H9 (cell line): ENCODE measurements around the gene C2CD2. TPM values are rescaled to one million over a fixed set of nuclear protein-coding genes. Genes with fewer than 3 reads are reported as not detected.

Source experiments
- DNase-seq: peaks from one replicate; pipeline ENCODE4 v3.0.0-alpha.2; 2017
- H2AFZ ChIP-seq: one replicate; pipeline ENCODE4 v1.6.1; 2013; ENCODE audit warnings: mild to moderate bottlenecking, low read length, control low read depth, moderate library complexity
- H2AK5ac ChIP-seq: 2 replicates; pipeline ENCODE4 v1.6.1; 2013; ENCODE audit warnings: low read length, control low read depth, mixed read lengths; ENCODE audit not compliant: insufficient read length
- H2BK120ac ChIP-seq: one replicate; pipeline ENCODE4 v1.6.1; 2013; ENCODE audit warnings: low read depth, mild to moderate bottlenecking, low read length, control low read depth, inconsistent platforms; ENCODE audit not compliant: poor library complexity, severe bottlenecking
- H2BK12ac ChIP-seq: 2 replicates; pipeline ENCODE4 v1.6.1; 2013; ENCODE audit warnings: low read length, control low read depth, mixed read lengths, low read depth; ENCODE audit not compliant: insufficient read length
- H2BK15ac ChIP-seq: 2 replicates; pipeline ENCODE4 v1.6.1; 2013; ENCODE audit warnings: low read depth, low read length, control low read depth
- H2BK20ac ChIP-seq: one replicate; pipeline ENCODE4 v1.6.1; 2013; ENCODE audit warnings: low read depth, mild to moderate bottlenecking, low read length, control low read depth, inconsistent platforms; ENCODE audit not compliant: poor library complexity, severe bottlenecking
- H2BK5ac ChIP-seq: 2 replicates; pipeline ENCODE4 v1.6.1; 2013; ENCODE audit warnings: low read length, control low read depth, mixed read lengths; ENCODE audit not compliant: insufficient read length
- H3K14ac ChIP-seq: 2 replicates; pipeline ENCODE4 v1.6.1; 2013; ENCODE audit warnings: low read length, control low read depth; ENCODE audit not compliant: insufficient read depth
- H3K18ac ChIP-seq: 2 replicates; pipeline ENCODE4 v1.6.1; 2013; ENCODE audit warnings: low read depth, mild to moderate bottlenecking, mixed read lengths, low read length, control low read depth; ENCODE audit not compliant: insufficient read length
- H3K23ac ChIP-seq: 2 replicates; pipeline ENCODE4 v1.6.1; 2013; ENCODE audit warnings: low read length, control low read depth, mixed read lengths, low read depth; ENCODE audit not compliant: insufficient read length
- H3K23me2 ChIP-seq: 2 replicates; pipeline ENCODE4 v1.6.1; 2013; ENCODE audit warnings: low read depth, mild to moderate bottlenecking, mixed read lengths, low read length, control low read depth; ENCODE audit not compliant: insufficient read length, poor library complexity, severe bottlenecking
- H3K27ac ChIP-seq: 2 replicates; pipeline ENCODE4 v1.5.1; 2013; ENCODE audit warnings: low read length, control low read depth, mixed read lengths, low read depth; ENCODE audit not compliant: insufficient read length
- H3K27me3 ChIP-seq: 2 replicates; pipeline ENCODE4 v1.6.1; 2013; ENCODE audit warnings: low read length, control low read depth, inconsistent platforms; ENCODE audit not compliant: insufficient read depth
- H3K4ac ChIP-seq: 2 replicates; pipeline ENCODE4 v1.6.1; 2013; ENCODE audit warnings: low read depth, mild to moderate bottlenecking, control low read depth, inconsistent platforms, low read length, moderate library complexity
- H3K4me1 ChIP-seq: 2 replicates; pipeline ENCODE4 v1.6.1; 2013; ENCODE audit warnings: low read length, control low read depth, inconsistent platforms; ENCODE audit not compliant: insufficient read depth
- H3K4me2 ChIP-seq: 2 replicates; pipeline ENCODE4 v1.6.1; 2013; ENCODE audit warnings: low read length, control low read depth, mixed read lengths; ENCODE audit not compliant: insufficient read length, insufficient read depth
- H3K56ac ChIP-seq: 2 replicates; pipeline ENCODE4 v1.6.1; 2013; ENCODE audit warnings: low read depth, mild to moderate bottlenecking, mixed read lengths, low read length, control low read depth; ENCODE audit not compliant: insufficient read length
- H3K79me1 ChIP-seq: 2 replicates; pipeline ENCODE4 v1.6.1; 2013; ENCODE audit warnings: low read depth, mild to moderate bottlenecking, moderate library complexity, low read length, control low read depth, inconsistent platforms; ENCODE audit not compliant: insufficient read depth, poor library complexity, severe bottlenecking
- H3K79me2 ChIP-seq: 2 replicates; pipeline ENCODE4 v1.6.1; 2013; ENCODE audit warnings: low read length, control low read depth, inconsistent platforms; ENCODE audit not compliant: insufficient read depth
- H3K9ac ChIP-seq: 2 replicates; pipeline ENCODE4 v1.6.1; 2013; ENCODE audit warnings: low read length, control low read depth, mixed read lengths; ENCODE audit not compliant: insufficient read length; ENCODE audit errors: extremely low read depth
- H3K9me3 ChIP-seq: one replicate; pipeline ENCODE4 v1.6.1; 2013; ENCODE audit warnings: low read depth, low read length, inconsistent platforms; ENCODE audit not compliant: control insufficient read depth
- H3T11ph ChIP-seq: one replicate; pipeline ENCODE4 v1.6.1; 2013; ENCODE audit warnings: mild to moderate bottlenecking, low read length, control low read depth, inconsistent platforms
- H4K20me1 ChIP-seq: one replicate; pipeline ENCODE4 v1.6.1; 2013; ENCODE audit not compliant: control insufficient read depth, insufficient read length, insufficient read depth
- H4K5ac ChIP-seq: 2 replicates; pipeline ENCODE4 v1.6.1; 2013; ENCODE audit warnings: low read depth, mild to moderate bottlenecking, mixed read lengths, low read length, control low read depth; ENCODE audit not compliant: insufficient read length
- H4K8ac ChIP-seq: replicated peaks from 2 replicates; pipeline ENCODE4 v1.6.1; 2013; ENCODE audit warnings: low read length, control low read depth, mixed read lengths, low read depth; ENCODE audit not compliant: insufficient read length
- H4K91ac ChIP-seq: 2 replicates; pipeline ENCODE4 v1.6.1; 2013; ENCODE audit warnings: low read depth, mild to moderate bottlenecking, moderate library complexity, mixed read lengths, low read length, control low read depth; ENCODE audit not compliant: insufficient read length
- H3K27ac Mint-ChIP-seq, 3 experiments: 2 replicates in 2 of 3; 3 replicates in 1 of 3; pipeline ENCODE4 v1.8.0; 2020 to 2021; ENCODE audit warnings: mixed read lengths in 3 of 3, mild to moderate bottlenecking in 1 of 3, moderate library complexity in 1 of 3
- H3K27me3 Mint-ChIP-seq: 2 replicates; pipeline ENCODE4 v1.8.0; 2021; ENCODE audit warnings: low read depth, mild to moderate bottlenecking, moderate library complexity, mixed read lengths
- H3K36me3 Mint-ChIP-seq, 3 experiments: 2 replicates in 2 of 3; 3 replicates in 1 of 3; pipeline ENCODE4 v1.8.0; 2020 to 2021; ENCODE audit warnings: low read depth in 3 of 3, mixed read lengths in 3 of 3; ENCODE audit not compliant: insufficient read depth in 1 of 3
- H3K4me1 Mint-ChIP-seq, 2 experiments: 2 replicates each; pipeline ENCODE4 v1.8.0; 2020; ENCODE audit warnings: mixed read lengths in 2 of 2
- H3K4me3 Mint-ChIP-seq, 2 experiments: 2 replicates in 1 of 2; 3 replicates in 1 of 2; pipeline ENCODE4 v1.8.0; 2020 to 2021; ENCODE audit warnings: mild to moderate bottlenecking in 2 of 2, mixed read lengths in 2 of 2, moderate library complexity in 1 of 2
- H3K9me3 Mint-ChIP-seq, 2 experiments: 2 replicates in 1 of 2; 3 replicates in 1 of 2; pipeline ENCODE4 v1.8.0; 2020; ENCODE audit warnings: mild to moderate bottlenecking in 2 of 2, mixed read lengths in 2 of 2, moderate library complexity in 1 of 2
- CTCF ChIP-seq: fragments of 200-600 bp; sonication (generic); conservative IDR thresholded peaks from 3 replicates; pipeline ENCODE4 v1.8.0; 2021; ENCODE audit warnings: antibody characterized with exemption, mild to moderate bottlenecking
- WGBS: extraction: QIAGEN DNeasy Blood & Tissue Kit; methylation state at CpG from one replicate; pipeline ENCODE4 v1.1.7; 2013; ENCODE audit warnings: missing lambda C conversion rate, low lambda C conversion rate, mixed read lengths; ENCODE audit not compliant: insufficient read length; ENCODE audit errors: extremely low coverage; 5-methylcytosine and 5-hydroxymethylcytosine counted together
- total RNA-seq: library from RNA; stranded (reverse); gene quantifications from 2 replicates; pipeline ENCODE4 v1.2.1, GENCODE V29; 2021

Gene C2CD2
- total RNA-seq, 1 experiment from 2014 or later, result 14.6 TPM

DNA sequence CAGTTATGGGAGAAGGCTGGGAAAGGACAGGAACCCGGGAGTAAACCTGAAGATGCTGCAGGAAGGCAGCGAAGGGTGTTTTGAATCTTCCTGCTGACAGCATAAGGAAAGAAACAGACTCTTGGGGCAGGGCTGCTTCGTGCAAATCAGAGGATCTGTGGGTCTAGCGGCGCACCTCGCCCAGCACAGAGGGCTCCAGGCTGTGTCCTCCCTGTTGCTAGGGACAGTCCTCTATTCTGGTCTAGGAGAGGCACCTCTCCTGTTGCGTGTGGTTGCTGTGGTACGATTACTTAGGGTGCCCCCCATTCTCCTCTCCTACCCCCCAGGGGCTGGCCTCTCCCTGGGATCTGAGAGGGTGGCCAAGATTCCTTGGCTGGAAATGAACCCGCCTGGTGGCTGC is 11.4 kb downstream of the C2CD2 start:
- Mint-ChIP-seq H3K36me3 (0 out of 7 replicates have a peak, but pooled peaks cover 0 to 3% (median 0%) of the 10 kb centered on the region in 3 experiments), H3K9me3 (no peaks in the 10 kb centered on the region), H3K27me3 (no peaks in the 10 kb centered on the region), H3K4me3 (no peak overlapping the region), H3K4me1 (peaks cover 4 to 7% of the 10 kb centered on the region in 2 experiments), H3K27ac (no peak overlapping the region)
- Histone ChIP-seq H4K5ac (no peak overlapping the region), H2BK5ac (no peak overlapping the region), H2BK120ac (no peak overlapping the region), H3K18ac (no peak overlapping the region), H3K27me3 (no peaks in the 10 kb centered on the region), H2BK15ac (no peak overlapping the region), H3K23ac (no peak overlapping the region), H3K9ac (no peak overlapping the region), H4K8ac (no peak overlapping the region), H4K91ac (no peak overlapping the region), H3K79me2 (no peaks in the 10 kb centered on the region), H3K27ac (no peak overlapping the region), H3K4me2 (no peak overlapping the region), H2AK5ac (no peak overlapping the region), H2BK12ac (no peak overlapping the region), H3T11ph (no peak overlapping the region), H2AFZ (no peak overlapping the region), H2BK20ac (no peak overlapping the region), H3K79me1 (peaks cover 2% of the 10 kb centered on the region), H3K4me1 (no peaks in the 10 kb centered on the region), H3K9me3 (no peaks in the 10 kb centered on the region), H3K56ac (no peak overlapping the region), H3K23me2 (no peaks in the 10 kb centered on the region), H4K20me1 (no peaks in the 10 kb centered on the region), H3K14ac (no peak overlapping the region; the same call in 1 of the 2 replicates), H3K4ac (no peak overlapping the region)
- no CpG with 5 or more reads among the region's 9 CpGs for WGBS
- TF ChIP-seq CTCF, result no peak
- DNase-seq, result no peak
